Measurements from ENCODE around the gene MMP23B.
"Not testable (repeated sequence)": the region's sequence is repeated elsewhere in the genome, so short reads cannot be mapped to it uniquely, and the experiment has no call there.

MMP23B gene

GRCh38 chr1:1631782-1632420, at the start of gene MMP23B:
TSS of gene MMP23B (plus strand) at chr1:1632173. CDS start at chr1:1632219, 46 bp downstream.
- DNase-seq = no peak

- DNase-seq = no peak
Observed at GRCh38 chr1:1582585-1583346, 49.2 kb upstream of the MMP23B start.

- no peak for DNase-seq
Observed at GRCh38 chr1:1583347-1584010, 48.5 kb upstream of the MMP23B start.

- DNase-seq = no peak
Observed at GRCh38 chr1:1591452-1591851, 40.5 kb upstream of the MMP23B start.

- DNase-seq = no peak
Observed at GRCh38 chr1:1593834-1594601, 38.0 kb upstream of the MMP23B start.

GRCh38 chr1:1594602-1595260, 37.2 kb upstream of the MMP23B start:
- no peak for DNase-seq

GRCh38 chr1:1595341-1595740, 36.6 kb upstream of the MMP23B start:
- DNase-seq = not testable (repeated sequence)

- DNase-seq = no peak
Observed at GRCh38 chr1:1596493-1597274, 35.3 kb upstream of the MMP23B start.

- DNase-seq = no peak
Observed at GRCh38 chr1:1597275-1597930, 34.6 kb upstream of the MMP23B start.

- no peak for DNase-seq
Observed at GRCh38 chr1:1598051-1598719, 33.8 kb upstream of the MMP23B start.

GRCh38 chr1:1598720-1599029, 33.3 kb upstream of the MMP23B start:
- no peak for DNase-seq

- no peak for DNase-seq
Observed at GRCh38 chr1:1599030-1599934, 32.7 kb upstream of the MMP23B start.

- no peak for DNase-seq
Observed at GRCh38 chr1:1599935-1600860, 31.8 kb upstream of the MMP23B start, which contains the start of gene FNDC10. TSS of gene FNDC10 (minus strand) at chr1:1600135. CDS start at chr1:1600015, 120 bp downstream.

- no peak for DNase-seq
Observed at GRCh38 chr1:1600861-1601563, 31.0 kb upstream of the MMP23B start.

GRCh38 chr1:1601564-1602303, 30.2 kb upstream of the MMP23B start:
- no peak for DNase-seq

GRCh38 chr1:1602304-1602967, 29.5 kb upstream of the MMP23B start:
- no peak for DNase-seq
